Spleen (tissue), 7 donors: ENCODE results near the gene SDK1.

ENCODE experiments used
- POLR2A ChIP-seq, 3 donors: fragments of 450-650 bp; IDR thresholded peaks; one replicate each; pipeline ENCODE4 v1.5.1; 2017; ENCODE audit warnings: antibody characterized with exemption in 3 of 3, mild to moderate bottlenecking in 1 of 3
- POLR2AphosphoS5 ChIP-seq, 3 donors: sonication (generic); formaldehyde crosslinking; IDR thresholded peaks; one replicate each; pipeline ENCODE4 v1.5.1; 2017; ENCODE audit warnings: antibody characterized with exemption in 3 of 3
- TF ChIP-seq, protein P1 (sequence below), 11 experiments: fragments of 200-600 bp in 7 of 11; fragments of 450-650 bp in 4 of 11; sonication (generic) in 4 of 11; IDR thresholded peaks in 8 of 11; conservative IDR thresholded peaks in 3 of 11; 1 replicate in 7 of 11; 2 replicates in 4 of 11; pipeline versions ENCODE4 v1.4.0 to v1.8.0; 2016 to 2021; ENCODE audit warnings: antibody characterized with exemption in 11 of 11, inconsistent platforms in 4 of 11, mild to moderate bottlenecking in 1 of 11
- donor health status: DM: no; HTN: no; CAD: no; lungs with moderate emphysema.
- donor health status: DM: no; HTN: no; CAD: no.
- donor health status: DM: no; HTN: no; CAD: no.

DNA sequence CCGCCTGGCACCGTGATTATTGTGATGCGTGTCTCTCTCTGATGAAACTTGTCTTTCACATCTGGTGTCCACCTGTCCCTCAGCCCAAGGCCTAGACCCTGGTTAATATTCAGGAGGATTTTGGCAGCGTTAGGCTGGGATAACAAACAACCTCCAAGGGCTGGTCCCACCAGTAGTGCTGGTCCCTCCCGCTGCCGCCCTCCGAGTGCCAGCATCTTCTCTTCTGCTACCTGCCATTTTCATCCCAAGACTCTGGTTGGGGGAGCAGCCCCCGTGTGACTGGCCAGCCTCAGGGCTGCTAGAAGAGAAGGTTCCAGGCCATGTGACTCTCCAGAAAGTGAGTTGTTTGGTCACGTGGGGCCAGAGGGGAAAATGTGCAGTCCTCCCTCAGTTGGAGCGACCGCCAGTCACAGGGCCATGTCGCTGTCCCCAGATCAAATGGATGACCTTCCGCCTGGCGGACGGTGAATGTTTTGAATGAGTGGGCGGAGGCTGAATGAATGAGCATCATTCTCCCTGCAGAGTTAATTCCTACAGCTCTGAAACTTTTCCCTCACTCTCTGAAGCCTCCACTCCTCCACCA, 901.2 kb downstream of the SDK1 start:
- TF ChIP-seq, protein P1, sequence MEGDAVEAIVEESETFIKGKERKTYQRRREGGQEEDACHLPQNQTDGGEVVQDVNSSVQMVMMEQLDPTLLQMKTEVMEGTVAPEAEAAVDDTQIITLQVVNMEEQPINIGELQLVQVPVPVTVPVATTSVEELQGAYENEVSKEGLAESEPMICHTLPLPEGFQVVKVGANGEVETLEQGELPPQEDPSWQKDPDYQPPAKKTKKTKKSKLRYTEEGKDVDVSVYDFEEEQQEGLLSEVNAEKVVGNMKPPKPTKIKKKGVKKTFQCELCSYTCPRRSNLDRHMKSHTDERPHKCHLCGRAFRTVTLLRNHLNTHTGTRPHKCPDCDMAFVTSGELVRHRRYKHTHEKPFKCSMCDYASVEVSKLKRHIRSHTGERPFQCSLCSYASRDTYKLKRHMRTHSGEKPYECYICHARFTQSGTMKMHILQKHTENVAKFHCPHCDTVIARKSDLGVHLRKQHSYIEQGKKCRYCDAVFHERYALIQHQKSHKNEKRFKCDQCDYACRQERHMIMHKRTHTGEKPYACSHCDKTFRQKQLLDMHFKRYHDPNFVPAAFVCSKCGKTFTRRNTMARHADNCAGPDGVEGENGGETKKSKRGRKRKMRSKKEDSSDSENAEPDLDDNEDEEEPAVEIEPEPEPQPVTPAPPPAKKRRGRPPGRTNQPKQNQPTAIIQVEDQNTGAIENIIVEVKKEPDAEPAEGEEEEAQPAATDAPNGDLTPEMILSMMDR (IDR thresholded peaks at IDR 0.05 in 8 of 11, conservative IDR thresholded peaks at IDR 0.05 in 3 of 11), result no peak
- no peak for TF ChIP-seq POLR2AphosphoS5 (IDR thresholded peaks at IDR 0.05)
- TF ChIP-seq POLR2A (IDR thresholded peaks at IDR 0.05), result no peak
